ENCODE measurements around the gene BTBD9. TPM values are rescaled to one million over a fixed set of nuclear protein-coding genes. Genes with fewer than 3 reads are reported as not detected.

The BTBD9 gene
- polyA plus RNA-seq, 1 donor (not counting 4 experiments of a cell fraction or from before 2014, with no cell fraction given): 6.8 TPM

GRCh38 chr6:38184585-38185080, 455.1 kb downstream of the BTBD9 start:
- Histone ChIP-seq H3K79me2 (ENCODE audit: control insufficient read depth, insufficient read depth, low read length) (no peaks in the 10 kb centered on the region), H3K9me3 (ENCODE audit: control insufficient read depth, low read depth, low read length) (no peaks in the 10 kb centered on the region), H2AFZ (ENCODE audit: control insufficient read depth, low read length) (no peak overlapping the region), H3K4me2 (ENCODE audit: control insufficient read depth, extremely low read depth, insufficient read depth, low read depth, low read length) (no peak overlapping the region), H3K4me1 (ENCODE audit: control insufficient read depth, extremely low read depth, insufficient read depth, low read length) (no peaks in the 10 kb centered on the region), H3K36me3 (ENCODE audit: control insufficient read depth in 2 of 2, extremely low read depth in 1 of 2, insufficient read depth in 2 of 2, low read length in 2 of 2) (peaks cover 0 to 3% of the 10 kb centered on the region in 2 experiments), H3K9ac (ENCODE audit: control insufficient read depth, extremely low read depth, insufficient read depth, low read length) (no peak overlapping the region), H4K20me1 (ENCODE audit: control insufficient read depth, extremely low read depth, insufficient read depth, low read length) (no peaks in the 10 kb centered on the region), H3K27me3 (ENCODE audit: control insufficient read depth, extremely low read depth, insufficient read depth, low read length) (no peaks in the 10 kb centered on the region), H3K4me3 (ENCODE audit: control insufficient read depth in 2 of 3, extremely low read depth in 1 of 3, insufficient read depth in 2 of 3, low read depth in 1 of 3, low read length in 3 of 3) (no peak overlapping the region), H3K27ac (ENCODE audit: control insufficient read depth, insufficient read depth, low read length) (no peak overlapping the region), H3K9me1 (ENCODE audit: control insufficient read depth, extremely low read depth, insufficient read depth, low read length) (no peaks in the 10 kb centered on the region)
- TF ChIP-seq EZH2 (IDR thresholded peaks at IDR 0.05; ENCODE audit: low read length): no peak
- FAIRE-seq: no peak
- no peak for DNase-seq (ENCODE audit: low read depth, low spot score)
- dilution Hi-C loops (cut with MboI; ENCODE audit: extremely low pct_ligation_motif_present, low sequenced_read_pairs): no loop called here

DNA sequence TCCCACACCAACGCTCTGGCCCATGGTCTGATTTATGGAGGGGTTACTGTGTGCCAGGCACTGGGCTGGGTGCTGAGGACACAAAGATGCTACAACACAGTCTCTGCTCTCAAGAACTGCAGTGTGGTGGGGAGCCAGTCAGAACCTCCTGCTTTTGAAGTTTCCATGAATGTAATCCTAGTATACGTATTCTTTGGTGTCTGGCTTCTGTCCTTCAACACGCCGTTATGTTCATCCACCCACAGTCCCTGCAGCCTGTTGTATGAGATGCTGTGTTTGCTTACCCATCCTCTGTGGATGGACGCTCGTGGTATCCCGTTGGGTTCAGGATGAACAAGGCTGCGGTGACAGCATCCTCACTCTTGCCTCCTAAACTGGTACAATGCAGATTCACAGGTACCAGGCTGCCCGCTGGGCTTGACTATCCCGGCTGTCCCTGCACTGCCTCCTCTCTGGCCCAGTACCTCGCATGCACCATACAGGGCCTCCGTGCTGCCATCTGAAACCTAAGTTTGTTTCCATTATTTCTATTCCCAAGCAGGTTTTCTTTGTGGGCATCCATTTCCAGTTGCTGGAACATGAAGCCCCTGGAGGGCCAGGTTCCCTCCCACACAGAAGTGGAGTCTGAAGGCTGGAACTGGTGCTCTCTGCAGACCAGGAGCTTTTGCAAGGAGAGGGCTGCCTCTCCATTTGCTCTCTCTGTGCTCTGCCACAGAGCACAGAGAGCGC, 455.7 kb downstream of the BTBD9 start:
- H3K27me3 ChIP-seq (ENCODE audit: control insufficient read depth, extremely low read depth, insufficient read depth, low read length): no peaks in the 10 kb centered on the region
- no peaks in the 10 kb centered on the region for H3K79me2 ChIP-seq (ENCODE audit: control insufficient read depth, insufficient read depth, low read length)
- H3K36me3 ChIP-seq (ENCODE audit: control insufficient read depth in 2 of 2, extremely low read depth in 1 of 2, insufficient read depth in 2 of 2, low read length in 2 of 2): peaks cover 0 to 3% of the 10 kb centered on the region in 2 experiments
- dilution Hi-C loops (cut with MboI; ENCODE audit: extremely low pct_ligation_motif_present, low sequenced_read_pairs): no loop called here
- H4K20me1 ChIP-seq (ENCODE audit: control insufficient read depth, extremely low read depth, insufficient read depth, low read length): no peaks in the 10 kb centered on the region
- H3K9ac ChIP-seq (ENCODE audit: control insufficient read depth, extremely low read depth, insufficient read depth, low read length): no peak overlapping the region
- H3K4me1 ChIP-seq (ENCODE audit: control insufficient read depth, extremely low read depth, insufficient read depth, low read length): no peaks in the 10 kb centered on the region
- DNase-seq (ENCODE audit: low read depth, low spot score) (no peak), FAIRE-seq (no peak)
- no peak overlapping the region for H3K27ac ChIP-seq (ENCODE audit: control insufficient read depth, insufficient read depth, low read length)
- H3K4me3 ChIP-seq (ENCODE audit: control insufficient read depth in 2 of 3, extremely low read depth in 1 of 3, insufficient read depth in 2 of 3, low read depth in 1 of 3, low read length in 3 of 3): no peak overlapping the region
- H3K9me1 ChIP-seq (ENCODE audit: control insufficient read depth, extremely low read depth, insufficient read depth, low read length): no peaks in the 10 kb centered on the region
- H3K9me3 ChIP-seq (ENCODE audit: control insufficient read depth, low read depth, low read length): no peaks in the 10 kb centered on the region
- H3K4me2 ChIP-seq (ENCODE audit: control insufficient read depth, extremely low read depth, insufficient read depth, low read depth, low read length): no peak overlapping the region
- no peak overlapping the region for H2AFZ ChIP-seq (ENCODE audit: control insufficient read depth, low read length)
- TF ChIP-seq EZH2 (IDR thresholded peaks at IDR 0.05; ENCODE audit: low read length) (no peak), CTCF (optimal IDR thresholded peaks at IDR 0.05 in 1 of 3, IDR thresholded peaks at IDR 0.05 in 1 of 3, conservative IDR thresholded peaks at IDR 0.05 in 1 of 3; ENCODE audit: extremely low read depth in 1 of 3, insufficient read depth in 2 of 3, low read length in 3 of 3) (no peak)
